DLD1 (cell line): ENCODE data around the gene A1CF.
"Not testable (repeated sequence)": the region's sequence is repeated elsewhere in the genome, so short reads cannot be mapped to it uniquely, and the experiment has no call there.

Experiments used
- in situ Hi-C: cut with HindIII; loops from 2 replicates; pipeline ENCODE4 v1.10.0; 2017; ENCODE audit warnings: low sequenced_read_pairs

Gene A1CF

DNA sequence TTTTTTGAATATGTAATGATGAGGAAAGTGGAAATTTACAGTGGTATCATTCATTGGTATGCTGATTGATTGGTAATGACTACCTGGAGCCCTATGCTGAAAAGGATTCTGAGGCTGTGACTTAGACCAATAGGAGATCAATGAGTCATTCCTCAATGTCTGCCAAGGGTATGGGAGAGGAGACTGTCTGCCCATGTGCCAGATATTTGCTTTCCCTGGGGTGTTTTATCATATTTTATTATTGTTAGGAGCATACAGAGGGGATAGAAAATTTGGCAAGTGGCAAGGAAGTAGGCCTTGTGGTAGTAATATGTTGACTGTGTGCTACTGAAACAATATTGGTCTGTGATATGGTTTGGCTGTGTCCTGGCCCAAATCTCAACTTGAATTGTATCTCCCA lies 90.9 kb downstream of the A1CF start:
- in situ Hi-C loops: no loop called here

GRCh38 chr10:50788951-50789945 lies 96.2 kb downstream of the A1CF start:
- in situ Hi-C loops: no loop called here

DNA sequence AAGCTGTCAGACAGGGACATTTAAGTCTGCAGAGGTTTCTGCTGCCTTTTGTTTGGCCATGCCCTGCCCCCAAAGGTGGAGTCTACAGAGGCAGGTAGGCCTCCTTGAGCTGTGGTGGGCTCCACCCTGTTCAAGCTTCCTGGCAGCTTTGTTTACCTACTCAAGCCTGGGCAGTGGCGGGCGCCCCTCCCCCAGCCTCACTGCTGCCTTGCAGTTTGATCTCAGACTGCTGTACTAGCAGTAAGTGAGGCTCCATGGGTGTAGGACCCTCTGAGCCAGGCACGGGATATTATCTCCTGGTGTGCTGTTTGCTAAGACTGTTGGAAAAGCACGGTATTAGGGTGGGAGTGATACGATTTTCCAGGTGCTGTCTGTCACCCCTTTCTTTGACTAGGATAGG lies 97.5 kb downstream of the A1CF start:
- in situ Hi-C loops: not testable (repeated sequence)

DNA sequence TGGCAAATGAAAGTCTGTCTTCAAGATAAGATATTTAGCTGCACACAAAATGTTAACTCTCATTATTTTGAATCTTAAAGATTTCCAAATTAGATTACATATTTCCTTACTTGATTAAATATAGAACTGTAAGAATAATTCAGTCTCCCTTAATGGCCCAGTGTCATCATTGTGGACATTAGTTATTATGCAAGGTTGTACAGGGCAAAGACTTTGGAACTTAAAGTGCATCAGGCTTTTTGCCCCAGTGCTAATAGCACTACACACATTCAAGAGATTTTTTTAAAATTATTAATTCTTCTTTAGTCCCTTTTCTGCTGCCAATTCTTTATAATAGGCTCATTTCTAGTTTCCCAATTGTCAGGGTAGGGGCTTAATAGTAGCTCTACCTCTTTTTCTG lies 103.4 kb downstream of the A1CF start:
- in situ Hi-C loops: not testable (repeated sequence)

DNA sequence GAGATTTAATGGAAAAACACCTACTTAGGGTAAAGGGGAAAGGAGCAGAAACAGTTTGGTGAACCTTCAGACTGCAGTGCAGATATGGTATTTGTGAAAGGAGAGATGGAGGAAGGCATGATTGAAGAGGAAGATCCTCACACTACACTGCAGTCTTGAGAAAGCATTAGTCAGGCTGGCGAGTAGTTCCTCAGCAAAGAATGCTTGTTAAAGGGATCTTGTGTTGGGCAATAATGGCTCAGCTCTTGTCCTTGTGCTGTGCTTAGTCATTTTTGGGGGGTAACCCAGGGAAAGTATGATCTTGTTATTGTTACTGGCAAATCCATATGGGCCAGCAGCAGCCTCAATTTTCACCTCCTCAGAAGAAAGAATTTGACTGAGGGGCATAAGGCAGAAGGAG lies 105.4 kb downstream of the A1CF start:
- in situ Hi-C loops: not testable (repeated sequence)

GRCh38 chr10:50774868-50775267 lies 110.6 kb downstream of the A1CF start:
- in situ Hi-C loops: not testable (repeated sequence)

DNA sequence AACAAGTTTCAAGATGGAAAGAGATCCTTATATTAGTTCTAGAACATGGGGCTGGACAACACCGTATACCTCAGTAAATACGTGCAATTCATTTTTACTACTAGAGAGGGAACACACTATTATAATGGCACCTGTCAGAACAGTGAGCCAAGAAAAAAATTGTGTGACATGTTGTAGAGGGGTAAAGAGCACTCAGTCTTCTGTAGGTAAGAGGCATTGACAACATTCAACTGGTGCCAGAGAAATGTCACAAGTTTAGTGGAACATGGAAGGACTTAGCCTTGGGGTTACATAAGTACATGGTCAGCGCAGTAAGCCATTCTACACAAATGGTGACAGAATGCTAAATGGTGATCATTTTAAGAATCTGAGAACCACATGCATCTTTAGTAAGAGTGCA lies 113.4 kb downstream of the A1CF start:
- in situ Hi-C loops: not testable (repeated sequence)

DNA sequence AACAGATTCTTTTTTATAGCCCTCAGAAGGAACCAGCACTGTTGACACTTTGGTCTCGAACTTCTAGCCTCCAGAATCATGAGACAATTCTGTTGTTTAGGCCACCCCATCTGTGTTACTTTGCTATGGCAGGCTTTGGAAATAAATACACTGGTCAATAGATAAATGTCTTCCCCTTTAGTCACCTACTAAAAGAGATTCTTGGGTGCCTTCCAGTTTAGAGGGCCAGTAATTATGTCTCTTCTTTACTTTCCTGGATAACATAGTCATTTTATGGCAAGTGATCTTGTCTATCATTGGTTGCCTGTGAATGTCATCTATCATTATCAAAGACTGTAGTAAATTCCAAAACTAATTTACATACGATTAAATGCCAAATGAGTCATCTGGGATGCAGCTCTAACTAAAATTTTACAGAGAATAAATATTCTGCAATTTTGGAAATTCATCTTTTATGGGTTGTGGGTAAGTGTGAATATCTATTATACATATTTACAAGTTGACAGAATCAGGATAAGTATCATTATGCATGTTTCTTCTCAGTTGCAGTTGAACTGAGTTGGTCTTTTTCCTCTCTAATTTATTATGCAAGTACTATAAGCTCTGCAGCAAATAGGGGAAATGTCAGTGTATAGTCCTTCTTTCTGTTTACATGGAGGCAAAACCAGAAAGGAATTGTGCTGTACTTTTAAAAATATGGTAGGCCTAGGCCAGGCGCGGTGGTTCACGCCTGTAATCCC lies 118.5 kb downstream of the A1CF start:
- in situ Hi-C loops: not testable (repeated sequence)
